Bronchial epithelial cell (primary cell): ENCODE results near the gene CBFA2T2. TPM values are rescaled to one million over a fixed set of nuclear protein-coding genes. Genes with fewer than 3 reads are reported as not detected.
"Not testable (repeated sequence)": the region's sequence is repeated elsewhere in the genome, so short reads cannot be mapped to it uniquely, and the experiment has no call there.

Experiments used
- DNase-seq: peaks from one replicate; pipeline ENCODE4 v3.0.0-alpha.2; 2010; ENCODE audit warnings: low read depth
- FAIRE-seq: peaks from 2 replicates; lab custom pipeline; 2011; peaks lifted over from hg19 to GRCh38; lab: Jason Lieb, UNC
- H3K27me3 ChIP-seq: 2 replicates; pipeline ENCODE4 v1.5.1; 2011; ENCODE audit warnings: low read length; ENCODE audit not compliant: control insufficient read depth, insufficient read depth
- H3K36me3 ChIP-seq: 2 replicates; pipeline ENCODE4 v1.5.1; 2011; ENCODE audit warnings: low read length; ENCODE audit not compliant: control insufficient read depth, insufficient read depth
- H3K4me3 ChIP-seq: 2 replicates; pipeline ENCODE4 v1.5.1; 2011; ENCODE audit warnings: mild to moderate bottlenecking, low read depth, low read length, control low read depth
- CTCF ChIP-seq: IDR thresholded peaks from 2 replicates; pipeline ENCODE4 v1.5.1; 2011; ENCODE audit warnings: mild to moderate bottlenecking, moderate library complexity, low read length, control low read depth, inconsistent platforms; ENCODE audit not compliant: insufficient read depth, severe bottlenecking
- total RNA-seq: library from RNA; depleted of rRNA; stranded (reverse); fragments of >200 nt; gene quantifications from 2 replicates; pipeline ENCODE4 v1.2.1, GENCODE V29; 2014

CBFA2T2 gene
- total RNA-seq, 1 donor from 2014 or later: 5.3 TPM

- no peaks in the 10 kb centered on the region for H3K36me3 ChIP-seq
- H3K4me3 ChIP-seq: no peak overlapping the region
- FAIRE-seq (no peak), DNase-seq (no peak)
- no peak for TF ChIP-seq CTCF
- H3K27me3 ChIP-seq: no peaks in the 10 kb centered on the region
These were observed 88.6 kb downstream of the CBFA2T2 start for GRCh38 chr20:33578510-33578909.

- no peak overlapping the region for H3K4me3 ChIP-seq
- no peaks in the 10 kb centered on the region for H3K27me3 ChIP-seq
- no peak for FAIRE-seq
- no peaks in the 10 kb centered on the region for H3K36me3 ChIP-seq
- no peak for TF ChIP-seq CTCF
- DNase-seq: no peak
These were observed 93.2 kb downstream of the CBFA2T2 start for GRCh38 chr20:33583143-33583542.

- no peak for TF ChIP-seq CTCF
These were observed 95.1 kb downstream of the CBFA2T2 start for GRCh38 chr20:33584976-33585375.

GRCh38 chr20:33585413-33585812 is 95.5 kb downstream of the CBFA2T2 start:
- H3K36me3 ChIP-seq: no peaks in the 10 kb centered on the region
- TF ChIP-seq CTCF: no peak
- no peaks in the 10 kb centered on the region for H3K27me3 ChIP-seq
- DNase-seq (no peak), FAIRE-seq (no peak)
- no peak overlapping the region for H3K4me3 ChIP-seq

More at GRCh38 chr20:33584976-33585375, 95.1 kb downstream of the CBFA2T2 start:
- Histone ChIP-seq H3K4me3 (no peak overlapping the region), H3K36me3 (no peaks in the 10 kb centered on the region), H3K27me3 (no peaks in the 10 kb centered on the region)
- no peak for DNase-seq
- FAIRE-seq: no peak

GRCh38 chr20:33589059-33589458 is 99.2 kb downstream of the CBFA2T2 start:
- H3K36me3 ChIP-seq: no peaks in the 10 kb centered on the region
- FAIRE-seq (no peak), DNase-seq (no peak)

GRCh38 chr20:33591901-33592300 is 102.0 kb downstream of the CBFA2T2 start:
- not testable (repeated sequence) for H3K4me3 ChIP-seq, DNase-seq, H3K27me3 ChIP-seq, H3K36me3 ChIP-seq, FAIRE-seq

More at GRCh38 chr20:33589059-33589458, 99.2 kb downstream of the CBFA2T2 start:
- no peak for TF ChIP-seq CTCF
- Histone ChIP-seq H3K4me3 (no peak overlapping the region), H3K27me3 (no peaks in the 10 kb centered on the region)
